PC-9 (cell line): ENCODE measurements around the gene BICRAL.

Experiments
- CTCF ChIP-seq: fragments of 200-600 bp; sonication (generic); conservative IDR thresholded peaks from 2 replicates; pipeline ENCODE4 v1.6.1; 2017; ENCODE audit warnings: mixed run types, antibody characterized with exemption, mild to moderate bottlenecking, moderate library complexity
- EZH2 ChIP-seq: fragments of 200-600 bp; sonication (generic); IDR thresholded peaks from 2 replicates; pipeline ENCODE4 v1.8.0; 2017; ENCODE audit warnings: antibody characterized with exemption, low read depth

GRCh38 chr6:42898891-42899361 is 117.1 kb downstream of the BICRAL start:
- TF ChIP-seq CTCF, result peak; percentile 90
- no peak for TF ChIP-seq EZH2
